Activated naive CD4-positive, alpha-beta T cell treated with anti-CD3 and anti-CD28 coated beads, Interleukin-2, amount 50 U/mL, for 24 hours (primary cell): Measurements from ENCODE around the gene CELF4.

Experiments
- H3K27ac Mint-ChIP-seq: one replicate; pipeline ENCODE4 v1.8.0; 2021; ENCODE audit warnings: mild to moderate bottlenecking, mixed read lengths
- H3K27me3 Mint-ChIP-seq: one replicate; pipeline ENCODE4 v1.8.0; 2021; ENCODE audit warnings: mixed read lengths
- H3K36me3 Mint-ChIP-seq: one replicate; pipeline ENCODE4 v1.8.0; 2021; ENCODE audit warnings: mixed read lengths
- H3K4me1 Mint-ChIP-seq: one replicate; pipeline ENCODE4 v1.8.0; 2021; ENCODE audit warnings: mixed read lengths
- H3K4me3 Mint-ChIP-seq: one replicate; pipeline ENCODE4 v1.8.0; 2021; ENCODE audit warnings: mild to moderate bottlenecking, mixed read lengths
- H3K9me3 Mint-ChIP-seq: one replicate; pipeline ENCODE4 v1.8.0; 2021; ENCODE audit warnings: mixed read lengths

CELF4 gene

DNA sequence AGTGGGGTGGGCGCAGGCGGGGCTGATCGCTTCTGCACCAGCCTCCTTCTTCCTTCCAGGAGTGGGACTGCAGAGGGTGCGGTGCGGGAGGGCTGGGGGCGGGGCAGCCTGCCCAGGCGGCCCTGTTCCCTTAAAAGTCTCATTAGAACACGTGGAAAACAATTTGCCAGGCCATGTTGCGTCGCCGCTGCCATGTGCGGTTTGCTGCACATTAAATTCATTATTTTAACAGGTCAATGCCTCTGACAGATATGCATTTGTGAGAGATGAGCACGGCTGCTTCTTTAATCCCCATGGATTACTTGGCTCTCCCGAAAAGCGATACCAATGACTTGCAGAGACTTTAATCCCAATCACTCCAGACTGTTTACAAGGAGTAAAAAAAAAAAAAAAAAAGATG lies 139.0 kb downstream of the CELF4 start:
- H3K27me3 Mint-ChIP-seq: no peaks in the 10 kb centered on the region
- no peaks in the 10 kb centered on the region for H3K4me1 Mint-ChIP-seq
- no peaks in the 10 kb centered on the region for H3K9me3 Mint-ChIP-seq
- no peak overlapping the region for H3K4me3 Mint-ChIP-seq
- H3K27ac Mint-ChIP-seq: no peak overlapping the region
- no peaks in the 10 kb centered on the region for H3K36me3 Mint-ChIP-seq

DNA sequence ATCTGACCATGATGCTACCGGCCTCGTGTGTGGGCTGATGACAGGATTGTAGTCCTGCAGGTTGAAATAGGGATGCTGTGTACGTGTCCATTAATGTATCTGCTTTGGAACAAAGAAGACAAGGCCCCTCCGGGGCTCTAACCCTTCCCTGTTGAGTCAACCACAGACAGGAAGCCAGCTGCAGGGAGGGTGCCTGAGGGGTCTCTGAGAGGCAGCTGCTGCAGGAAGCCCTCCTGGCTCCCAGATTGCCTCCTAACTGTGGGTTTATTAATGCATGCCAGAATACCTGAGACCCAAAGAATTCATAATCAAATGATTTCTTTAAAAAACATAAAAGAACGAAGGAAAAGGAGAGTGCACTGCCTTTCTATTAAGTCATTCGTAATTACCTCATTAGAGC lies 140.4 kb downstream of the CELF4 start:
- Mint-ChIP-seq H3K9me3 (no peaks in the 10 kb centered on the region), H3K27ac (no peak overlapping the region), H3K4me3 (no peak overlapping the region), H3K4me1 (no peaks in the 10 kb centered on the region), H3K27me3 (no peaks in the 10 kb centered on the region), H3K36me3 (no peaks in the 10 kb centered on the region)

DNA sequence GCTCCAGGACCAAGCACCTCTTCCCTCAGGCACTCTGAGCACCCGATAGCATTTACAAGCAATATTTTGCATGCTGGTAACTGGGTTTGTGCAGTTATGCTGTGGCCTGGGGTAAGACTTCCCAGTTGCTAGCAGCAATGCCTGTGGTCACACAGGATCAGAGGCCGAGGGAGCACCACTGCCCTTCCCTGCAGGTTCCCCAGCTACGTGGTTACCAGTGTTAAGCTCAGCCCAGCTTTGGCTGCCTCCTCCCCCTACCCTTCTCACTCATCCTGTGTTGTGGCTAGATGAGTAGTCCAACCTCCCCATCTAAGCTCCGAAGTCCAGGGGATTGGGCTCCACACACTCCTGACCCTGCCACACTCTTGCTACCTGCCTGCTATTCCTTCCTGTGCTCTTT lies 141.1 kb downstream of the CELF4 start:
- no peaks in the 10 kb centered on the region for H3K27me3 Mint-ChIP-seq

DNA sequence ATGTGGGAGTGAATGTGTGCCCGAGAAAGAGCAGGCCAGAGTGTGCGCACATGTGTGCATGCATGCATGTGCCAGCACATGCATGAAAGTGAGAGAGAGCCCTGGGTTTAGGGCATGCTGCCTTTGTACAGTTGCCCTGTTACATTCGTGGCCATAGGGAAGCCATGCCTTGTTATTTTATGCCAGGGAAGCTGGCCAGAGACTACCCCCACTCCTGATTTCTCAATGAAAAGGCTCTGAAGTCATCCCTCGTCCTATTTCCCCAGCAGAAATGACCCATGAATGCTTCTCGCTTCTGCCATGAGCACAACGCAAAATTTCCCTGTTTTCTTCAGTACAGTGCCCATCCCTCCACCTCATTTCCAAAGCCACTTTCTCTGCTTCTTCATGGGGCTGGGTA lies 143.0 kb downstream of the CELF4 start:
- Mint-ChIP-seq H3K36me3 (no peaks in the 10 kb centered on the region), H3K4me3 (no peak overlapping the region), H3K4me1 (no peaks in the 10 kb centered on the region), H3K27ac (no peak overlapping the region), H3K27me3 (peaks cover 2% of the 10 kb centered on the region), H3K9me3 (no peaks in the 10 kb centered on the region)

More for the DNA sequence above, 141.1 kb downstream of the CELF4 start:
- Mint-ChIP-seq H3K9me3 (no peaks in the 10 kb centered on the region), H3K4me3 (no peak overlapping the region), H3K36me3 (no peaks in the 10 kb centered on the region), H3K27ac (no peak overlapping the region), H3K4me1 (no peaks in the 10 kb centered on the region)

DNA sequence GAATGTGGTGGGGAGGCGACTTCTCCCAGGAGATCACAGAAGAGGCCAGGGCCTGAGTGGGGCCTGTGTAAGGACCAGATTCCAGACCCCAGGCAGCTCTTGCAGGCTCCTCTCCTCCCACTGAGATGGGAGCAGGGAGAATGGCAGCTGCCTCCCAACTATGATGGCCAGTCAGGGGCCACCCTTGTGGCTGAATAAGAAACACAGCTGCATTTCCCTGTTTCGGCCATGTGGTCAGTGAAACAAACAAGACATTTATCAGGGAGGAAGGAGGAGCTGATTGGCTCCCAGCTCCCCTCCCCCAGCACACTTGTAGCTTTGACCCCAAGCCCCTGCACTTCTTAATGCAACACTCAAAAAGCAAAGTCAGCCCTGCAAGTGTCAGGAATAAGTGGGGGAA lies 143.5 kb downstream of the CELF4 start:
- Mint-ChIP-seq H3K36me3 (no peaks in the 10 kb centered on the region), H3K9me3 (no peaks in the 10 kb centered on the region), H3K27ac (no peak overlapping the region)

DNA sequence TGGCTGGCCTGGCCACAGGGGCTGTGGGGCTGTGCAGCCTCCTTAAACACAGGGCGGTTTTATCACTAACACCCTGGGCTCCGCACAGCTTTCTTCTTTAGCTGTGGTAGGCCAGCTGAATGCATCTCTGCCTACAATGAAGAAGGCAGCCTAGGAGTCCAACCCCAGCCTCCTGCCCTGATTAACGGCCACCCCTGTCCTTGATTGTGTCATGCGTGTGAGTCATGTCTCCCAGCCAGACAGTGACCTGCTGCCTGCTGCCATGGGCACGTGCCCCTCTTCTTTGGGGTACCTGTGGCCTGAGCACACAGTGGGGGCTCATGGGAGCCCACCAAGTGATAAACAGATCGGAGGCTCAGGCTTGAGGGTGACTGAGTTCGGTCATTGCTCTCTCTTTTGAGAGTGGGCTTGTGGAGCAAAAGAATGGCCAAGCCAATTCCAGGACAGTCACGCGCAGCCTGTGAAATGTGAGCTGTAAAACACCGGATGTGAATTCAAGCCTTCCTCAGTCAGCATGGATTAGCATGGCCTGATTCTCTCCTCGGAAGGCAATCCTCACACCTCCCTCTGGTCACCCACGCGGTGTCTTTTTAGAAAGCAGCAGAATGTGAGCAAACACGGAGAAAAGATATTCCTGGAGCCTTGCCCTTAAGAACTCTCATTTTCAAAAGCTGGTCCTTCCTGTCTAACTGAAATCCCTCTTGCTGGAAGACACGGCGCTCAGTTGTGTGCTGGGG lies 144.1 kb downstream of the CELF4 start:
- H3K4me3 Mint-ChIP-seq: no peak overlapping the region
- no peaks in the 10 kb centered on the region for H3K4me1 Mint-ChIP-seq
- no peak overlapping the region for H3K27ac Mint-ChIP-seq
- H3K27me3 Mint-ChIP-seq: peaks cover 2% of the 10 kb centered on the region
- no peaks in the 10 kb centered on the region for H3K36me3 Mint-ChIP-seq
- H3K9me3 Mint-ChIP-seq: no peaks in the 10 kb centered on the region

More for the DNA sequence above, 143.5 kb downstream of the CELF4 start:
- Mint-ChIP-seq H3K27me3 (peaks cover 2% of the 10 kb centered on the region), H3K4me1 (no peaks in the 10 kb centered on the region), H3K4me3 (no peak overlapping the region)

DNA sequence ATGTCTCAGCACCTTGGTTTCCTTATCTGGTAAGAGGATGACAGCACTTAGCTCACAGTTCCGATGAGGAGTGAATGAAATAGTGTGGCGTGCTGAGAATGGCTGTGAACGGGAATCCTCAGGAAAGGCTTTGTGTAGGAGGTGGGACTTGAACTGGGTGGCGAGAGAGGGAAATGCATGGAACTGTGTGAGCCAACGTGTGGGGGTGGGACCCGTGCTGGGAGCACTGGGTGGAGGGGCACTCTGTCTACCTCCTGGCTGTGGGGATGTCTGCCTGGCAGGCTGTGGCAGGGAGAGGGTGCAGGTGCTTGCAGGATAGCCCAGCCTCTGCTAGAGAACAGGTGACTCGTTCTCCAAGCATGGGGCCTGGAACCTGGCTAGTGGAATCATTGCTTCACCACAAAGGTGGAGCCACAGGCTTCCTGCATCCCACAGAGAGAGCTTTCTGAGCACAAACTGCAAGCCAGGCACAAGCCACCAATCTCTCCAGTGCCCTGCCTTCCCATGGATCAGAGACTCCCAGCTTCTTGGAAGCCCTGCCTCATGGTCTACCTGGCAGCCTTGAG lies 145.2 kb downstream of the CELF4 start:
- H3K27me3 Mint-ChIP-seq: peaks cover 2% of the 10 kb centered on the region
- no peaks in the 10 kb centered on the region for H3K4me1 Mint-ChIP-seq
- H3K4me3 Mint-ChIP-seq: no peak overlapping the region
- no peaks in the 10 kb centered on the region for H3K9me3 Mint-ChIP-seq
- no peaks in the 10 kb centered on the region for H3K36me3 Mint-ChIP-seq
- no peak overlapping the region for H3K27ac Mint-ChIP-seq

DNA sequence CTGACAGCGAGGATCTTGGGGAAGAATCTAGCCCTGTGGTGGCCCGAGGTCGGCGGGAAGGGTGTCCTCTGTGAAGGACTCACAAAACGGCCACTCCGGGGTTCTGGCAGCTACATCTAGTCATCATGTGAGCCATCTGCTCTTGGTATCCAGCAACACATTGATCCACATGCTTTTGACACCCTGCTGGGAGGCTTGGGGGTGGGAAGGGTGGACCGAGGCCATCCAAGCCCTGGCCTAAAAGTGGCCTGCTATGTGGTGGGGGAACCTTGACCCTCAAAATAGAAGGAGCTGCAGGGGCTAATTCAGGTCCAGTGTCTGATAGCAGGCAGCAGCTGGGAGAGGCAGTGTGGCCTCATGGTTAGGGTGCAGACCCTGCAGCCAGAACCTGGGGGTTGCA lies 145.7 kb downstream of the CELF4 start:
- H3K27ac Mint-ChIP-seq: no peak overlapping the region
- no peak overlapping the region for H3K4me3 Mint-ChIP-seq
- H3K27me3 Mint-ChIP-seq: peaks cover 2% of the 10 kb centered on the region
- no peaks in the 10 kb centered on the region for H3K4me1 Mint-ChIP-seq
- no peaks in the 10 kb centered on the region for H3K36me3 Mint-ChIP-seq
- no peaks in the 10 kb centered on the region for H3K9me3 Mint-ChIP-seq

DNA sequence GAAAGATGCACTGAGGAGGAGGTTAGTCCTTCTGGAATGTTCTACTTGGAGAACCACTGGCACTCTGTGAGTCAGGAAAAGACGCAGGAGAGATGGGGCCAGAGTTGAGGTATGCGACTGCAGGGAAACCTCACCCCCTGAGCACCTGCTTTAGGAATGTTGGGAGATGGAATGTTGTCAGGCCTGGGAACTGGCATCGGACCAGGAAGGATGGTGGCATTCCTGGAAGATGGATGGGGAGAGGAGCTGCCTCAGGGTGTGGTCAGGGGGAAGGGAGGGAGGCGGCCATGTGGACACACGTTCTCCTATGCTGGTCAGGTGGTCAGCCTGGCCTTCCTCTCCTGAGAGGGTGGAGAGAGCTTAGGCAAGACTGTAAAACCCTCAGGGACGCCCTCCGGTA lies 146.3 kb downstream of the CELF4 start:
- Mint-ChIP-seq H3K27ac (no peak overlapping the region), H3K4me3 (no peak overlapping the region), H3K36me3 (no peaks in the 10 kb centered on the region), H3K9me3 (no peaks in the 10 kb centered on the region), H3K27me3 (peaks cover 2% of the 10 kb centered on the region), H3K4me1 (no peaks in the 10 kb centered on the region)

DNA sequence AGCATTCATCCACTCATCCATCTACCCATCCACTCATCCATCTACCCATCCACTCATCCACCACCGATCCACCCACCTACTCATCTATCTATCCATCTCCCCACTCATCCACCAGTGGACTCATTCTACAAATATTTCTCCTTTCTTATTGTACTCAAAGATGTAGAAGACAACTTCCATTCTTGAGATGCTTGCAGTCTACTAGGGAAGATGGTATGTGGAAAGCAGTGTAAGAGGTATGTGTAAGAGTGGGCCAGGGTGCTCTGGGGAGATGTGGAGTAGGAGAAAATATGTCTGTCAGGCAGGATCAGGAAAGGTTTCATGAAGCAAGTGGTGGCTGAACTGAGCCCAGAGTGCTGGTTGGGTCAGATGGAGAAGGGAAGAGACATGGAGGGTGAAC lies 150.8 kb downstream of the CELF4 start:
- H3K27me3 Mint-ChIP-seq: peaks cover 2% of the 10 kb centered on the region
- no peak overlapping the region for H3K4me3 Mint-ChIP-seq
- no peaks in the 10 kb centered on the region for H3K4me1 Mint-ChIP-seq
- H3K36me3 Mint-ChIP-seq: no peaks in the 10 kb centered on the region
- no peak overlapping the region for H3K27ac Mint-ChIP-seq
- H3K9me3 Mint-ChIP-seq: no peaks in the 10 kb centered on the region

DNA sequence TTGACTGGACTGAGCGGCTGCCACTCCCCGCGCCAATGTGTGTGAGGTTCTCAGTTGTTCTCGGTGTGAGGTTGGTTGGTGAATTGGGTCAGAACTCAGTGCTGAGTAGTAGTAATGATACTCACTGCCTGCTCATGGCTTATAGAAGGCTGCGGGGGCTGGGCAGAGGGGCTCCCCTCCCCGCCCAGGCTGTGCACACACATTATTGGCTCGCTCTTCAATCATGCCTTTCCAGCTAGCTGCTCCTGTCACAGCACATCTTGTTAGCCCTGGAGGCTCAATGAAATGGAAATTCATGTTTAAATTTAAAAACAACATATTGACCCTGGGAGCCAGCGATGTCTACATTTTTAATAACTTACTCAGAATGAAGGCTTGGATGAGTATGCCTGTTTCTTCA lies 152.8 kb downstream of the CELF4 start:
- no peaks in the 10 kb centered on the region for H3K36me3 Mint-ChIP-seq
- no peak overlapping the region for H3K27ac Mint-ChIP-seq
- H3K4me1 Mint-ChIP-seq: no peaks in the 10 kb centered on the region
- no peaks in the 10 kb centered on the region for H3K9me3 Mint-ChIP-seq
- no peaks in the 10 kb centered on the region for H3K27me3 Mint-ChIP-seq
- no peak overlapping the region for H3K4me3 Mint-ChIP-seq

DNA sequence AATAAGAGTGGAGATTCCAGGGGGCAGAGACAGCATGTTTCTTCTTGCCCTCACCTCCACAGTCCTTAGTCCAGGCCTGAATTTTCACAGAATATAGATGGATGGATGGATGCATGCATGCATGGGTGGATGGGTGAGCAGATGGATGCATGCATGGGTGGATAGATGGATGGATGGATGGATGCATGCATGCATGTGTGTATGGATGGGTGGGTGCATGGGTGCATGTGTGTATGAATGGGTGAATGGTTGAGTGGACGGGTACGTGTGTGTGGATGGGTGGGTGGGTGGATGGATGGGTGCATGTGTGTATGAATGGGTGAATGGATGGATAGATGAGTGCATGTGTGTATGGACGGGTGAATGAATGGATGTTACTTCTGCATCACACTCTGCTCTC lies 153.3 kb downstream of the CELF4 start:
- Mint-ChIP-seq H3K36me3 (no peaks in the 10 kb centered on the region), H3K4me3 (no peak overlapping the region), H3K27ac (no peak overlapping the region), H3K4me1 (no peaks in the 10 kb centered on the region), H3K27me3 (no peaks in the 10 kb centered on the region), H3K9me3 (no peaks in the 10 kb centered on the region)

DNA sequence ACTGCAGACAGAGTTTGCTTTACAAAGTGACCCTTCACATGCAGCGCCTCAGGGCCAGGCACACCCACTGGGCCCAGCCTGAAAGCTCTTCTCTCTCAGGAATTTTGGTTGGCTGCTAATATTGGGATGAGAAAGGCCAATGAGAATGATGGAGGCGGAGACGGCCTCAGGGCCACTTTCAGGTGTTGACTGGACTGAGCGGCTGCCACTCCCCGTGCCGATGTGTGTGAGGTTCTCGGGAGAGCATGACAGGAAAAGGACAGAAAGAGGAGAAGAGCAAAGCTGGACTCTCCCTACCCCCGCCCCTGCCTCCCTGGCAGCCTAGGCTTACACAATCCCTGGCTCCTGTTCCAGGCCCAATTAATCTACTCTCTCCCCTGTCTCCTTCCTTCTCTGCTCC lies 155.7 kb downstream of the CELF4 start:
- Mint-ChIP-seq H3K4me3 (no peak overlapping the region), H3K9me3 (no peaks in the 10 kb centered on the region), H3K27me3 (no peaks in the 10 kb centered on the region), H3K27ac (no peak overlapping the region), H3K4me1 (no peaks in the 10 kb centered on the region), H3K36me3 (no peaks in the 10 kb centered on the region)

DNA sequence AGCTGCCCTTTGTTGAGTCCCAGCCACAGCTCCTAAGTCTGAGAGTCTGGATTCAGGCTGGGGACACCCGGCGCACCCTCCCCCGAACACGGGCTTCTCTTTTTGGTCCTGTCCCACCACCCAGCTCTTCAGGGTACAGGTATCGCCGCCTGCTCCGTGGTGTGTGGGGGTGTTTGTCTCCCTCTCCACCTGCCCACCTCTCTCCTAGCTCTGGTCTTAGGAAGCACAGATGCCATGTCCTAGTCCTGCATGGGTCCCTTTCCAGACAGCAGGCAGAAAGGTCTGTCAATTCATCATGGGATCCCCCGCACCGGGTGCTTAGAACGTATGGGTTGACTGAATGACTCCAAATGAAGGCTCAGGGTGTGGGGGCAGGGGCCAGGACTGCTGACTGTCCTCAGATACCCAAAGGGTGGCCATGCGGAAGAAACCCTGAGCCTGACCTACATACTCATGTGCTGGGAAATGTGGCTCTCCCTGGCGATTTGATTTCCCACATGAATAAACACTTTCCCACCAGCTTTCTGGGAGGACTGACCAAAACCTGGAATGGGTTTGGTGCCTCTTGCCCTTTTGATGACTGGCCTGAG lies 156.8 kb downstream of the CELF4 start:
- H3K9me3 Mint-ChIP-seq: no peaks in the 10 kb centered on the region
- no peaks in the 10 kb centered on the region for H3K4me1 Mint-ChIP-seq
- no peak overlapping the region for H3K27ac Mint-ChIP-seq
- no peaks in the 10 kb centered on the region for H3K36me3 Mint-ChIP-seq
- no peak overlapping the region for H3K4me3 Mint-ChIP-seq
- no peaks in the 10 kb centered on the region for H3K27me3 Mint-ChIP-seq

DNA sequence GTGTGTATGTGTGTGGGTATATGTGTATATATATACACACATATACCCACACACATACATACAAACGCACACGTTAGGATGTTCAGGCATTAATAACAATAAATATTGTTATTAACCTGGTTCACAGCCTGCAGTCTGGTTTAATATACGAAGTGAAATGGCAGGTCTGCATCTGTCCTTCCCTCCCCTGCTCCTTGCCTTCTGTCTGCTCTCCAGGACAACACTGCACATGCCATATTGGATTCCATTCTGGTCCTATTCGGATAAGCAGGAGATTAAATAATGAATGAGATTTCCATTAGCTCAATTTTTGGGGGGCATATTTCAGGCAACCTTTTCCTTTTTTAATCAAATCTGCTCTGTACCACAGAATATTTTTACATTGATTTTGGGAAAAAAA lies 158.0 kb downstream of the CELF4 start:
- Mint-ChIP-seq H3K36me3 (no peaks in the 10 kb centered on the region), H3K27ac (no peak overlapping the region), H3K4me3 (no peak overlapping the region), H3K9me3 (no peaks in the 10 kb centered on the region), H3K4me1 (no peaks in the 10 kb centered on the region), H3K27me3 (no peaks in the 10 kb centered on the region)

DNA sequence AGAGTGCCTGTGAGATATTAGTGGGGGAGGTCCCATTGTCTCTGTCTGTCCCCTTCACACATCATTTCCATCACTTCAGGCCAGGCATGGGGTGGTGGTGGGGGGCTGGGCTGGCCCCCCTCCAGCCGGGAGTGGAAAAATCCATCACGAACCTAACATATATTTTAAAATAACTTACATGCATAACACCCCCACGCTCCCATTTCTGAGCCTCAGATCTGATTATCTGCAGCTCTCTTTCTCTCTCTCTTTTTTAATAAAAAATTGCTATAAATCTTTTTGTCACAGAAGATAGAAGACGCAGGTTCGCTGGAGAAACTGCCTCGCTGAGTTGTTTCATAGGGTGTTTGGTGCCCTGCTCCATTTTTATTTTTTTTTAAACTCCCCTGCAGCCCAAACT lies 159.8 kb downstream of the CELF4 start:
- H3K4me3 Mint-ChIP-seq: no peak overlapping the region
- no peaks in the 10 kb centered on the region for H3K9me3 Mint-ChIP-seq
- H3K27ac Mint-ChIP-seq: no peak overlapping the region
- no peaks in the 10 kb centered on the region for H3K27me3 Mint-ChIP-seq
- H3K4me1 Mint-ChIP-seq: no peaks in the 10 kb centered on the region
- no peaks in the 10 kb centered on the region for H3K36me3 Mint-ChIP-seq
